COLO668 (cell line): ENCODE measurements around the gene AXIN1.
A peak's percentile ranks its signal among the peaks of the same experiment; 100 is the strongest.
"Not testable (repeated sequence)": the region's sequence is repeated elsewhere in the genome, so short reads cannot be mapped to it uniquely, and the experiment has no call there.

ENCODE experiments used
- DNase-seq: peaks from one replicate; lab custom pipeline; 2025; ENCODE audit not compliant: unreplicated experiment; lab: John Stamatoyannopoulos, UW

AXIN1 gene

GRCh38 chr16:270381-271255, 81.9 kb downstream of the AXIN1 start:
- DNase-seq: no peak

- no peak for DNase-seq
Observed at GRCh38 chr16:269061-269796, 83.3 kb downstream of the AXIN1 start.

GRCh38 chr16:268141-269053, 84.1 kb downstream of the AXIN1 start:
- DNase-seq: peak; percentile 22

GRCh38 chr16:267562-267961, 85.0 kb downstream of the AXIN1 start:
- DNase-seq: not testable (repeated sequence)

DNA sequence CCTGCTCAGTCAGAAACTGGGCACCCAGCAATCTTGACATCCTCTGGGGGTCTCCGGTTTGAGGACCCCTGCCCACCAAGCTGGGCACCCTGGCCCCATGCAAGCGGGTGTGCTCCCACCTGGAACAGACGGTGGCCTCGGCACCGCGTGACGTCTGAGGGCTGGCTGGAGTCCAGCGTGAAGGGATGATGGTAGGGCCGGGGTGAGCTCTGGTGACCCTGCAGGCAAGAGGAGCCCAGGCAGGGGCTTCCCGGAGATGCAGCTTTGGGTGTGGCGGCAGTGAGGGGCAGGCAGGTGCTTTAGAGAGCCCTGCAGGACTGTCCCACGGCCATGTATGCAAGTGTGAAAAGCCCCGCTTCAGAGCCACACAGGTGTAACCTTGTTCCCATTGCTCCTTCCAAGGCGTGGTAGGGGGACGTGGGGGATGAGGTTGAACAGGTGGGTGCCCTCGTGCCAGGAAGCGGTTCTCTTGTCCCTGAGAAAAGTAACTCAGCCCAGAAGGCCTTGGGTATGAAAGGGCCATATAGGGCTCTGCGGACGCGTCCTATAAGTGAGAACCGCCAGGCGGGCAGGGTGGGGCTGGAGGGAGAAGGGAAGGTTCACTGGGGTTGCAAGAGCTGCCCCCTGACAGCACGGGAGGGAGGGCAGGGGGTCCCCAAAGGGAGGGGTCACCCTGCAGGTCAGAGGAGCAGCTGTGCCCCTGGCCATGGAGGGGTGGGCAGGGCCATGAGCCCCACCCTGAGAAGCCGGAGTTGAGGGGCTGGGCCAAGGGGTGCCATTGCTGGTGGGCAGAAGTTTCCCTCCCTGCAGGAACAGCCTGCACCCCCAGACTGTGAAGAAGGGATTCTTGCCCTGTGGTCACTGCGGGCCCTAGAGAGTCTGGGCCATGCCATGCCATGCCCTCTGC, 86.0 kb downstream of the AXIN1 start:
- DNase-seq: no peak

GRCh38 chr16:265711-266110, 86.8 kb downstream of the AXIN1 start:
- no peak for DNase-seq

DNA sequence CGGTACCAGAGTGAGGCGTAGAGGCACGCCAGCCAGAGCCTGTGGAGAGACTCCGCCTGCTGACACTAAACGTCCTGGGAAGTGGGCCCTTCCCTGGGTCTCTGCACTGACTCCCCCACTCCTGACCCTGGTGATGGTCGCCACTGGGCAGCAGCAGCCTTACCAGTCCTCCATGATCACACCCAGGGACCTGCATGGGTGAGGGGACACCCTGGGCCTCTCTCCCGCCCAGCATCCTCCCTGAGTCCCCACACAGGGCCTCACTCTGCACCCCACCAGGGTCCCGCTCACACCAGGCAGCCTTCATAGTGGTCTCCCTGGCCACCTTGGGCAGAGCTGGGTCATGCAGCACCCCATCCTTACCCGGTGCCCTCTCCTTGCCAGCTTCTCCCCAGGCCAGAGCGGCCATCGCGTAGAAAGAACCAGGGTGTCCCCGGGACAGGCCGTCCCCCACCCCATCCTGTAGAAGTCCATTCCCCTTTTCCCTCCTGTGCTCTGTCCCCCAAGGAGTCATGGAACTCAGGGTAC, 87.5 kb downstream of the AXIN1 start:
- no peak for DNase-seq

DNA sequence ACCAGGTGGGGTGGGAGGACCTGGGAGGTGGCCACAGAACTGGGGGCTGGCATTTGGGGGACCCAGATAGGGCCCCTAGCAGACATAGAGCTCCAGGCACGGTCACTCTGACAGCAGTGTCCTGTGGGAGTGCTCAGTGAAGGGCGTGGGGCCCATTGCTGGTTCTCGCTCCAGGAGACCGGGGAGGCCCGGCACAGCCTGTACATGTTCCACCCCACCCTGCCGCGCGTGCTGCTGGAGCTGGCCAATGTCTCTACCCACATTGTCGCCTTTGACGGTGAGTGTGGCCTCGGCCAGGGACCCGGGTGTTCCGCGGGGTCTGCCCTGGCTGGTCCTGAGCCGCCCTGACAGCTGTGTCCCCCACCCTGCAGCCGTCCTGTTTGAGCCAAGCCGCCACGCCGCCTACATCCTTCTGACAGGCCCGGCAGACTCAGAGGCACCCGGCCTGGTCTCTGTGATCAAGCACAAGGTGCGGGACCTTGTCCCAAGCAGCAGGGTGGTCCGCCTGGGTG, 88.0 kb downstream of the AXIN1 start:
- no peak for DNase-seq

DNA sequence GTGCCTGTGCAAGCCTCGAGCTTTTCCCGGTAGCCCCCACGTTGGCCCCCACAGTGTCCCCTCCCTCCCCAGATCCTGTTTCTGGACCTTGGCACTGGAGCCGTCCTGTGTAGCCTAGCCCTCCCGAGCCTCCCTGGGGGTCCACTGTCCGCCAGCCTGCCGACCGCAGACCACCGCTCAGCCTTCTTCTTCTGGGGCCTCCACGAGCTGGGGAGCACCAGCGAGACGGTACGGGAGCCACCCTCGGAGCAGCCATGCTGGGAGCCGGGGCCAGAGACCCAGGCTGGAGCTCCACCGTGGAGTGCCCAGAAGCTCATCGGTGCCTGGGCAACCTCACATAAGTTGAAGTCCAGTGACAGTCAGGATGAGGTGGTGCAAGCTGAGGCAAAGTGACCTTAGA, 88.6 kb downstream of the AXIN1 start:
- no peak for DNase-seq

DNA sequence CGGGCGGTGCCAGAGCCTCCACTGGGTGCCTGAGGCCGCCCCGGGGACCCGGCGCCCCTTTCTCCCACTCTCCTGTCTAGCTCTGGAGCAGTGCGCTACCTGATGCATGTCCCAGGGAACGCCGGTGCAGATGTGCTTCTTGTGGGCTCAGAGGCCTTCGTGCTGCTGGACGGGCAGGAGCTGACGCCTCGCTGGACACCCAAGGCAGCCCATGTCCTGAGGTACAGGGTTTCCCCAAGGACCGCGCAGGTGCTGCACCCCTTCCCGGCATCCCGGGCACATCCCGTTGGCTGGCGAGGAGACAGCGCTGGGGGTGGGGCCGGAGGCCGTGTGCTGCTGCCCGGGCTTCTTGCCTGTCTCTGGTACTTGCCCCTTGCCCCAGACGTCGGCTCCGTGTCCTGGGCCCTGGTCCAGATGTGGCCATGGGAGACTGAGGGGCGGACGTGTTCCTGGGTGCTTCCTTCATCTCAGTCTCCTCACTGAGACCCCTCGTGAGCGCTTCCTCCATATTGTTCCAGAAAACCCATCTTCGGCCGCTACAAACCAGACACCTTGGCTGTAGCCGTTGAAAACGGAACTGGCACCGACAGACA, 89.2 kb downstream of the AXIN1 start:
- DNase-seq: no peak

GRCh38 chr16:262121-262745, 90.3 kb downstream of the AXIN1 start:
- DNase-seq: no peak

DNA sequence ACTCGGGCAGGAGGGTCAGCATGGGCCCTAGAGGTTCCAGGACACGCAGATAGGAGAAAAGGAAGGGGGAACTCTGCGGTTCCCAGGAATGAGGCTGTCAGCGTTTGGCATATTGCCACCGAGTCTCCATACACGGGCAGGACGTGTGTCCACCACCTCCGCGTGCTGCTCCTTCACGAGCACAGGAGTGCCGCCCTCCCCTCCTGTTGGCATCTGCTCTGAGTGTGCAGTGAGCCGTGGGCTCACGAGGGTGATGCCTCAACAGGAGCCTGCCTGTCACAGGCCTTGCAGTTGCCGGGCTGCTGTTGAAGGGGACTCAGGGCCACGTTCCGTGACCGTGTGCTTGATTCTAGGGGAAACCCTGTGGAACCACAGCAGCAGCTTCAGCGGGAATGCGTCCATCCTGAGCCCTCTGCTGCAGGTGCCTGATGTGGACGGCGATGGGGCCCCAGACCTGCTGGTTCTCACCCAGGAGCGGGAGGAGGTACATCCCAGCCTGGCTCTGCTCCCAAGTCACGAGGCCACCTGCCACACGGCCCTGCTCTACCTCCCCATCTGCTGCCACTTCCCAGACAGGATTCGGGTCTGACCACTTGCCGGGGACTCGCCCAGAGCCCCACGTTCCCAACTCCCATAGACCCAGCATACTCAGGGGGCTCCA, 91.4 kb downstream of the AXIN1 start:
- no peak for DNase-seq

DNA sequence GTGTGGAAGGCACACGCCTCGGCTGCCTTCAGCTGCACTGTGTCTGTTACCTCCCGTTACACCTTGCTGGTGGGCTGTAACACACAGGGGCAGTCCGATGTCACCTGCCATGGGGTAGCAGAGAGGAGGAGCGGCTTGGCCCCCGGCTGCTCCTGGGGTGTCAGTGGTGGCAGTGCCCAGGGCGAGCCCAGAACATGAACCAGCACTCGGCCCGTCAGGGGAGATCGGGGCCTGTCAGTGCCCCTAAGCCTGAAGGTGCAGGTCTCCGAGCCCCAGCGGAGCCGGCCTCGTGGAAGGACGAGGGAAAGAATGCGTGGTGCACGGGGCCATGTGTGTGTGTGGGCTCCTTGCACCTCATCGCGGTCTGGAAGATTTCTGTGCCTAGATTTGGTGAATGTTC, 92.2 kb downstream of the AXIN1 start:
- no peak for DNase-seq

DNA sequence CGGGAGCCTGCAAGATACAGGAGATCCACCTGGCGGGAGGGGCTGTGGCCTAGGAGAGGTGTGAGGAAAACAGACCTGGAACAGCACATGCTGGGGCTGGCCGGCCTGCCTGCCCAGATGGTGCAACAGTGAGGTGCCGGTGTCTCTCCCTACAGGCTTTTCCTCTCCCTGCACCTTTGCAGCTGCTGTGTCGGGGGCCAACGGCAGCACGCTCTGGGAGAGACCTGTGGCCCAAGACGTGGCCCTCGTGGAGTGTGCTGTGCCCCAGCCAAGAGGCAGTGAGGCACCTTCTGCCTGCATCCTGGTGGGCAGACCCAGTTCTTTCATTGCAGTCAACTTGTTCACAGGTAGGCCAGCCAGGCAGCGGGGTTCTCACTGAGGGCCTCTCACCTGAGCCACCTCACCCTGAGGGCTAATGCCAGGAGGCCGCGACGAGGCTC, 92.7 kb downstream of the AXIN1 start:
- no peak for DNase-seq

DNA sequence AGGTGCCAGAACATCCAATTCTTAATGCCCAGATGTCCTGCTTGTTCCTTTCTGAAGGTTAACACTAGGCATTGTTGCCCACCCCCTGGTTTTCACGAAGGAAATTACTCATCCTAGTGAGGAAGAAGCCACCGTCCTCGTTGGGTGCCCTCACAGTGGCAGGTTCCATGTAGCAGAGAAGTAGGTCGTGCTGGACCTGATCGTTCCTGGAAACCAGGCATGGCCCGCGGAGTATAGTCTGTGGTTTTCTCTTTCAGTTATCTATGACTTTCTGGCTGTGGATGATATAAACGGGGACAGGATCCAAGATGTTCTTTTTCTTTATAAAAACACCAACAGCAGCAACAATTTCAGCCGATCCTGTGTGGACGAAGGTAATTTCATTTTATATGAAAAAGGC, 93.3 kb downstream of the AXIN1 start:
- no peak for DNase-seq

- not testable (repeated sequence) for DNase-seq
Observed at GRCh38 chr16:258091-258490, 94.4 kb downstream of the AXIN1 start.

DNA sequence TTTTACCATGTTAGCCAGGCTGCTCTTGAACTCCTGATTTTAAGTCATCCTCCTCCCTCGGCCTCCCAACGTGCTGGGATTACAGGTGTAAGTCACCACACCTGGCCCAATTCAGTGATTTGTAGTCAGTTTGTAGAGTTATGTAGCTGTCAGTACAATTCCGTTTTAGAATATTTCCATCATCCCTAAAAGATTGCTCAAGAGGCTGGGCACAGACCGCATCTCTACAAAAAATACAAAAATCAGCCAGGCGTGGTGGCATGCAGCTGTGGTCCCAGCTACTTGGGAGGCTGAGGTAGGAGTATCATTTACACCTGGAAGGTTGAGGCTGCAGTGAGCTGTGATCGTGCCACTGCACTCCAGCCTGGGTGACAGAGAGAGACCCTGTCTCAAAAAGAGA, 97.3 kb downstream of the AXIN1 start:
- no peak for DNase-seq

DNA sequence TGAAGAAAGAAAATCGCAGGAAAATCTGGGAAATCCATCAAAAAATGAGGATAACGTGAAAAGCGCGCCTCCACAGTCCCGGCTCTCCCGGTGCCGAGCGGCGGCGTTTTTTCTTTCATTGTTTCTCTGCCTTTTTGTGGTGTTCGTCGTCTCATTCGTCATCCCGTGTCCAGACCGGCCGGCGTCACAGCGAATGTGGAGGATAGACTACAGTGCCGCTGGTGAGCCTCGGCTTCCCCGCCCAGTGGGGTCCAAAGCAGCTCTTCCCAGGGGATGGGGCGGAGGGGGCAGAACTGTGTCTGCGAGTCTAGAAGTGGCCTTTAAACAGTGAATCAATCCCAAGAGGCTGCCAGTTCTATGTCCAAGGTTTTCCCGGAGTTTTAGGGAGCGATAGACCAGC, 98.1 kb downstream of the AXIN1 start:
- no peak for DNase-seq
